Measurements from ENCODE around the gene NFKB1. TPM values are rescaled to one million over a fixed set of nuclear protein-coding genes. Genes with fewer than 3 reads are reported as not detected.

NFKB1 gene
- total RNA-seq, 1 donor from 2014 or later, result 43.0 TPM

DNA sequence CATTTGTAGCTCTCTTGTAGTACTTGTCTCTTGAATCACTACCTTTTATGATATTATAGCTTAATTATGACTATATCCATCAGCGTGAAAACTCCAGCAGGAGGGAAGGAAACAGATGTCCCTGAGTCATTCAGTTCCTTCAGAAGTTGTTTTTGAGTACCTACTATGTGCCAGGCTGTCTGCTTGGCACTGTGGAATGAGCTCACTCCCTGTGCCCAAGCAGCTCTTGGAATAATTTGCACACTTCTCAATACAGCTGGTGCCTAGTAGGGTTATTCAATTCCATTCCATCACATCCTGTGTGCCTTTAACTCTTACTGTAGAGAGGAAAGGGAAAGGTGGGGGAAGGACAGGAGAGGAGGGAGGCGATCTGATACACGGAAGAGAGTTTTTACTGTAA, 77.1 kb downstream of the NFKB1 start:
- no peaks in the 10 kb centered on the region for H3K36me3 ChIP-seq (ENCODE audit: control insufficient read depth, insufficient read depth, low read length)
- no peak for DNase-seq (ENCODE audit: low read depth)
- H3K4me3 ChIP-seq (ENCODE audit: low read depth, low read length), result no peak overlapping the region
- TF ChIP-seq, protein P1, sequence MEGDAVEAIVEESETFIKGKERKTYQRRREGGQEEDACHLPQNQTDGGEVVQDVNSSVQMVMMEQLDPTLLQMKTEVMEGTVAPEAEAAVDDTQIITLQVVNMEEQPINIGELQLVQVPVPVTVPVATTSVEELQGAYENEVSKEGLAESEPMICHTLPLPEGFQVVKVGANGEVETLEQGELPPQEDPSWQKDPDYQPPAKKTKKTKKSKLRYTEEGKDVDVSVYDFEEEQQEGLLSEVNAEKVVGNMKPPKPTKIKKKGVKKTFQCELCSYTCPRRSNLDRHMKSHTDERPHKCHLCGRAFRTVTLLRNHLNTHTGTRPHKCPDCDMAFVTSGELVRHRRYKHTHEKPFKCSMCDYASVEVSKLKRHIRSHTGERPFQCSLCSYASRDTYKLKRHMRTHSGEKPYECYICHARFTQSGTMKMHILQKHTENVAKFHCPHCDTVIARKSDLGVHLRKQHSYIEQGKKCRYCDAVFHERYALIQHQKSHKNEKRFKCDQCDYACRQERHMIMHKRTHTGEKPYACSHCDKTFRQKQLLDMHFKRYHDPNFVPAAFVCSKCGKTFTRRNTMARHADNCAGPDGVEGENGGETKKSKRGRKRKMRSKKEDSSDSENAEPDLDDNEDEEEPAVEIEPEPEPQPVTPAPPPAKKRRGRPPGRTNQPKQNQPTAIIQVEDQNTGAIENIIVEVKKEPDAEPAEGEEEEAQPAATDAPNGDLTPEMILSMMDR (IDR thresholded peaks at IDR 0.05; ENCODE audit: insufficient read depth, low read length, poor library complexity, severe bottlenecking), result no peak
- no peaks in the 10 kb centered on the region for H3K27me3 ChIP-seq (ENCODE audit: control insufficient read depth, insufficient read depth, low read length)

DNA sequence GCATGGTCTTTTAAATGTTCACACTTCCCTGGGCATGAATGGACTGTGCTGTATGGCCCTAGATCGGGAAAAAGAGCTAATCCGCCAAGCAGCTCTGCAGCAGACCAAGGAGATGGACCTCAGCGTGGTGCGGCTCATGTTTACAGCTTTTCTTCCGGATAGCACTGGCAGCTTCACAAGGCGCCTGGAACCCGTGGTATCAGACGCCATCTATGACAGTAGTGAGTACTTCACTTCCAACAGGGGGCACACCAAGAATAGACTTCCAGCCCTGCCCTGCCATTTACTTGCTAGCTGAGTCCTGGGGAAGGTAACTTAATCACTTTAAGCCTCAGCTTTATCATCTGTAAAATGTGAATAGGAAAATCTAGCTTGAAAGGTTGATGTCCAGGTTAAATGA, 77.7 kb downstream of the NFKB1 start:
- Histone ChIP-seq H3K27me3 (ENCODE audit: control insufficient read depth, insufficient read depth, low read length) (no peaks in the 10 kb centered on the region), H3K36me3 (ENCODE audit: control insufficient read depth, insufficient read depth, low read length) (no peaks in the 10 kb centered on the region), H3K4me3 (ENCODE audit: low read depth, low read length) (no peak overlapping the region)
- DNase-seq (ENCODE audit: low read depth), result no peak
- TF ChIP-seq, protein P1 (IDR thresholded peaks at IDR 0.05; ENCODE audit: insufficient read depth, low read length, poor library complexity, severe bottlenecking), result peak; percentile 2

- no peaks in the 10 kb centered on the region for H3K27me3 ChIP-seq (ENCODE audit: control insufficient read depth, insufficient read depth, low read length)
- no peak overlapping the region for H3K4me3 ChIP-seq (ENCODE audit: low read depth, low read length)
- no peak for DNase-seq (ENCODE audit: low read depth)
- TF ChIP-seq, protein P1 (IDR thresholded peaks at IDR 0.05; ENCODE audit: insufficient read depth, low read length, poor library complexity, severe bottlenecking), result no peak
- H3K36me3 ChIP-seq (ENCODE audit: control insufficient read depth, insufficient read depth, low read length), result no peaks in the 10 kb centered on the region
These were observed 78.8 kb downstream of the NFKB1 start for GRCh38 chr4:102579794-102580462.

DNA sequence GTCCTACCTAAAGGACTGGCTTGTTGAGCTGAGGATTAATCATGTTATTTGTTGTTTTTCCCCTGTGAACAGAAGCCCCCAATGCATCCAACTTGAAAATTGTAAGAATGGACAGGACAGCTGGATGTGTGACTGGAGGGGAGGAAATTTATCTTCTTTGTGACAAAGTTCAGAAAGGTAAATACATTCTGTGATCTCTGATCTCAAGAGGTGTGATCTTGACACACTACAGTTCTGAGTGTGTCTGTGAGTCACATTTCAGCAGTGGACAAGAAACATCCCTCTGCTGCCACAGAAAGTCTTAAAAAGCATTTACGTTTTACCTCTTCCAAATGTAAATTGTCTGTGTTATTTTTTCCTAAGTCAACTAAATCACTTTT, 79.3 kb downstream of the NFKB1 start:
- Histone ChIP-seq H3K36me3 (ENCODE audit: control insufficient read depth, insufficient read depth, low read length) (no peaks in the 10 kb centered on the region), H3K27me3 (ENCODE audit: control insufficient read depth, insufficient read depth, low read length) (no peaks in the 10 kb centered on the region), H3K4me3 (ENCODE audit: low read depth, low read length) (no peak overlapping the region)
- TF ChIP-seq, protein P1 (IDR thresholded peaks at IDR 0.05; ENCODE audit: insufficient read depth, low read length, poor library complexity, severe bottlenecking), result no peak
- DNase-seq (ENCODE audit: low read depth), result no peak

DNA sequence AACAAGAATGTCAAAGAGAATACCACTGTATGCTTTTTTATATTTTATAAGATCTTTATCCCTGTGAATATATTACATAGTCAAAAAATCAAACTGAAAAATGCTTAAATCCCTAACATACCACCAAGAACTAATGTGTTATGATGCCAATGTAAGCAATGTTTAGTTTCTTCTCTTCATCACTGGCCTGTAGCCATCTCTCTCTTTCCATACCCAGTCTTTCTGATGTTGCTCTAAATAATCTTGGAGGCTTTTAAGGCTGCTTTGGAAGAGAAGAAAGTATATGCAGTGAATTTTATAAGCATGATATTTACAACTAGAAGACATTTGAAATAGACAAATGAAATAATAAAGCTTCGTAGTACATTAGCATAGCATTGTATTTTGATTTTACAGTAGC, 82.9 kb downstream of the NFKB1 start:
- TF ChIP-seq, protein P1 (IDR thresholded peaks at IDR 0.05; ENCODE audit: insufficient read depth, low read length, poor library complexity, severe bottlenecking), result no peak
- no peak for DNase-seq (ENCODE audit: low read depth)
- Histone ChIP-seq H3K27me3 (ENCODE audit: control insufficient read depth, insufficient read depth, low read length) (no peaks in the 10 kb centered on the region), H3K36me3 (ENCODE audit: control insufficient read depth, insufficient read depth, low read length) (no peaks in the 10 kb centered on the region), H3K4me3 (ENCODE audit: low read depth, low read length) (no peak overlapping the region)

GRCh38 chr4:102585329-102585728, 84.2 kb downstream of the NFKB1 start:
- no peaks in the 10 kb centered on the region for H3K27me3 ChIP-seq (ENCODE audit: control insufficient read depth, insufficient read depth, low read length)
- TF ChIP-seq, protein P1 (IDR thresholded peaks at IDR 0.05; ENCODE audit: insufficient read depth, low read length, poor library complexity, severe bottlenecking), result no peak
- no peak for DNase-seq (ENCODE audit: low read depth)
- no peaks in the 10 kb centered on the region for H3K36me3 ChIP-seq (ENCODE audit: control insufficient read depth, insufficient read depth, low read length)
- H3K4me3 ChIP-seq (ENCODE audit: low read depth, low read length), result no peak overlapping the region

Measured in kidney epithelial cell (primary cell).